Esophagus squamous epithelium (tissue), 4 donors: ENCODE results near the gene CUEDC1.

Experiments used
- CTCF ChIP-seq, 6 experiments: fragments of 450-650 bp in 4 of 6; fragments of 200-600 bp in 2 of 6; sonication (generic) in 2 of 6; IDR thresholded peaks; one replicate each; pipeline ENCODE4 v1.5.1; 2016 to 2019; ENCODE audit warnings: antibody characterized with exemption in 6 of 6, mild to moderate bottlenecking in 4 of 6, moderate library complexity in 4 of 6
- POLR2A ChIP-seq, 4 donors: fragments of 450-650 bp; IDR thresholded peaks; one replicate each; pipeline ENCODE4 v1.6.1; 2017; ENCODE audit warnings: antibody characterized with exemption in 4 of 4, mild to moderate bottlenecking in 4 of 4, moderate library complexity in 3 of 4

GRCh38 chr17:57868910-57869616, 86.1 kb downstream of the CUEDC1 start:
- TF ChIP-seq CTCF (IDR thresholded peaks at IDR 0.05): no peak
- no peak for TF ChIP-seq POLR2A (IDR thresholded peaks at IDR 0.05)
